Activated T-helper 2 cell treated with anti-CD3 and anti-CD28 coated beads, Interferon-gamma antibody, Interleukin-2, Interleukin-4, amounts not matched to agents 10 μg/mL and 5 μg/mL and 100 μg/mL, durations not matched to agents 14 hours and 24 hours and 36 hours (primary cell): ENCODE measurements around the gene CSF2. TPM values are rescaled to one million over a fixed set of nuclear protein-coding genes. Genes with fewer than 3 reads are reported as not detected.
"Not testable (repeated sequence)": the region's sequence is repeated elsewhere in the genome, so short reads cannot be mapped to it uniquely, and the experiment has no call there.

Experiments
- DNase-seq: peaks from one replicate; pipeline ENCODE4 v3.0.0; 2021; ENCODE audit warnings: low spot score
- H3K27ac Mint-ChIP-seq: one replicate; pipeline ENCODE4 v1.8.0; 2021; ENCODE audit warnings: mixed read lengths
- H3K27me3 Mint-ChIP-seq: one replicate; pipeline ENCODE4 v1.8.0; 2021; ENCODE audit warnings: low read depth, mixed read lengths
- H3K36me3 Mint-ChIP-seq: one replicate; pipeline ENCODE4 v1.8.0; 2021; ENCODE audit warnings: low read depth, mixed read lengths
- H3K4me1 Mint-ChIP-seq: one replicate; pipeline ENCODE4 v1.8.0; 2021; ENCODE audit warnings: low read depth, mixed read lengths
- H3K4me3 Mint-ChIP-seq: one replicate; pipeline ENCODE4 v1.8.0; 2021; ENCODE audit warnings: low read depth, mild to moderate bottlenecking, moderate library complexity, mixed read lengths
- H3K9me3 Mint-ChIP-seq: one replicate; pipeline ENCODE4 v1.8.0; 2021; ENCODE audit warnings: mixed read lengths
- intact Hi-C: fragments of 100-400 bp; cut with micrococcal nuclease; formaldehyde crosslinking; loops from one replicate; pipeline ENCODE4 v1.15.1; 2023
- total RNA-seq: library from RNA; stranded (reverse); gene quantifications from 2 replicates; pipeline ENCODE4 v1.2.3, GENCODE V29; 2022

CSF2 gene
- total RNA-seq, 1 donor from 2014 or later: 764 TPM

DNA sequence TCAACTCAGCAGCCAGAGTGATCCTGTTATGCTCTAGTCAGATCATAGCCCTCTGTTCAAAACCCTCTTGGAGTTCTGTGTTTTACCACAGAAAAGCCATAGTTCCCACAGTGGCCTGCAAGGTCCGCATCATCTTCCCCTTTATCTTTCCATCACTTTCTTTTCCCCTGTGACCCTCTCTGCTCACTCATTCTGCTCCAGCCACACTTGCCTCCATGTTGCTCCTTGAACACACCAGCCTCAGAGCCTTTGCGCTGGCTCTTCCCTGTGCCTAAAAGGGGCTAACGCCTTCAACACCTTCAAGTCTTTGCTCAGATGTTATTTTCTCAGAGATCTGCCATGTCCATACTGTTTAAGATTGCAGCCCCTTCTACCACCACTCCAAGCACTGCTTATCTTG lies 26.3 kb downstream of the CSF2 start:
- peak overlapping the region; percentile 37 for H3K4me3 Mint-ChIP-seq
- peaks cover 20% of the 10 kb centered on the region for H3K36me3 Mint-ChIP-seq
- intact Hi-C loops: loop anchor here (1.0 to 10.0 kb wide), 10 partner anchors 14 to 823 kb away; partner anchors contain the start of gene IRF1
- H3K4me1 Mint-ChIP-seq: peaks cover 92% of the 10 kb centered on the region
- DNase-seq: peak; percentile 9
- H3K9me3 Mint-ChIP-seq: no peaks in the 10 kb centered on the region
- peak overlapping the region; percentile 99 for H3K27ac Mint-ChIP-seq
- no peaks in the 10 kb centered on the region for H3K27me3 Mint-ChIP-seq

DNA sequence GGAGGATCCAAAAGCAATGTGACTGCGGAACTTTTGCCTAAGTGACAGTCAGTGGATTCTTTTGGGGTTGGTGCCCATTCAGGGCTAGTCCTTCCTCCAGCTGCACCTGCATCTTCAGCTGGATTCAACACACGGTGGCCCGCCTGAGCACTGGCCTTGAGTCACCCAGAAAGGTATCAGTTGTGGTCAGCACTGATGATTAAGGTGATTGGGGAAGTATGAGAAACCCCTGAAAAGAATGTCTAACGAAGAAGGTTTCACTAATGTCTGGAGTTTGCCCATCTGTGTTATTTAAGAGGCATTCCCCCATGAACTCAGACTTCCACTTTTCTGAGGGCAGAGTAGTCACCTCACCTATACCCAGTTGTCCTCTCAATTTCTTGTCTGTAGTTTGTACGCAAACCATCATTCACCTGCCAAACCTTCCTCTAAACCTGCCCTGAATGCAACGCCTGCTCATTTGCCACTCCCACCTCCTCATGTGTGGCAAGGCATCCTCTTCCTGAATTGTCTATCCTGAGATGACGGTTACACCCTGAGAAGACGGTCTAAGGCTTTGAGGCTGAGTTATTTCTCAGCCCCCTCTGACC lies 27.2 kb downstream of the CSF2 start:
- no peaks in the 10 kb centered on the region for H3K27me3 Mint-ChIP-seq
- peaks cover 25% of the 10 kb centered on the region for H3K36me3 Mint-ChIP-seq
- H3K27ac Mint-ChIP-seq: peak overlapping the region; percentile 99
- peaks cover 92% of the 10 kb centered on the region for H3K4me1 Mint-ChIP-seq
- DNase-seq: peak; percentile 20
- intact Hi-C loops: loop anchor here (10.0 kb wide), 2 partner anchors 394 to 654 kb away; partner anchors contain the start of gene IRF1
- peak overlapping the region; percentile 59 for H3K4me3 Mint-ChIP-seq
- H3K9me3 Mint-ChIP-seq: peaks cover 3% of the 10 kb centered on the region

DNA sequence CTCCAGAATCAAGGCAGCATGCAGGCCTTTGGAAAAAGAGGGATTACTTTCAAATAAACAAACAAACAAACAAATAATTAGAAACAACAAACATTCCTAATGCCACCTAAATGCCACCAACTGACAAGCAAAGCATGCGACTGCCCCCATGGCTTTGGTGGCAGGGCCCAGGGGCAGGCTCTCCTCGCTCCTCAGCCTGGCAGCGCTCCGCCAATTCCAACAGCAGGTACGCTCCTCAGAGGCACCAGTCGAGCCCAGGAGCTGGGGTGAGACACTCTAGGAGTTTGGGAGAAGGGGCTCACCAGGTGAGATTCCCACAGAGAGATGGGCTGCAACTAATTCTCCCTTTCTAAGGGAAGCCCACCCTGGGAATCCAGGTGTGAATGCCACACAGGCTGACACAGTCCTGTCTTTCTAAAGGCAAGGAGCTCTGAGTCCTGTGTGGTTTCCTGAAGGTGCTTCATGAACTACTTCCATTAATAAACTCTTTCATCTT lies 27.8 kb downstream of the CSF2 start:
- no peaks in the 10 kb centered on the region for H3K27me3 Mint-ChIP-seq
- H3K27ac Mint-ChIP-seq: peak overlapping the region; percentile 99
- H3K4me1 Mint-ChIP-seq: peaks cover 90% of the 10 kb centered on the region
- peak; percentile 6 for DNase-seq
- H3K4me3 Mint-ChIP-seq: peak overlapping the region; percentile 59
- peaks cover 27% of the 10 kb centered on the region for H3K36me3 Mint-ChIP-seq
- H3K9me3 Mint-ChIP-seq: peaks cover 6% of the 10 kb centered on the region
- intact Hi-C loops: loop anchor here (10.0 kb wide), 2 partner anchors 393 to 653 kb away; partner anchors contain the start of gene IRF1

DNA sequence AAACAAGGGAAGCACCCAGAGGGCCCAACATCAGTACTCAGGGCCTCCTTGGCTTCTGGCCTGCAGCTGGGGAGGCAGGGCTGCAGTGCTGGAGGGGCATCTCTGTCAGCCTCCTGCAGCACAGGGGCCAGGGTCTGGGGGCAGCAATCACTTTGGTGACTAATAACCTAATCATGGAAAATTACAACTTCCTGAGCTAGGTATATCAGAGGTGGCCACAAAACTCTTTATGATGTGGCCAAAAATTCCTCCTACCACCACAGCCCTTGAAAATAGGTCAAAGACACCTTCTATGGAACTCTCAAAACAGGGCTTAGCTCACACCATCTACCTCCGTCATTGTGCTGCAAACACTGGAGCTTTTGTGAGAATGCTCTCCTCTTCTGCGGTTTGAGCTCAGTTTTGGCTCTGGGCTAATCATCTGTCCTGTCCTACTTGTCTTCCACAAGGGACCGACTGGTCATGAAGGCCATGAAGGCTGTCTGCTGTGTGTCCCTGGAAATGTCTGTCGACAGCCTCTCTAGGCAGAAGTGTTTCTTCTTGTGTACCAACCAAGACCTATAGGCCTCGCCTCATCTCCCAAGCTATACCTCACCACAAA lies 28.6 kb downstream of the CSF2 start:
- Mint-ChIP-seq H3K9me3 (peaks cover 6% of the 10 kb centered on the region), H3K4me3 (peak overlapping the region; percentile 74), H3K4me1 (peaks cover 82% of the 10 kb centered on the region), H3K27me3 (no peaks in the 10 kb centered on the region), H3K36me3 (peaks cover 23% of the 10 kb centered on the region), H3K27ac (peak overlapping the region; percentile 99)
- intact Hi-C loops: loop anchor here (10.0 kb wide), 2 partner anchors 393 to 653 kb away; partner anchors contain the start of gene IRF1
- DNase-seq: peak; percentile 24

DNA sequence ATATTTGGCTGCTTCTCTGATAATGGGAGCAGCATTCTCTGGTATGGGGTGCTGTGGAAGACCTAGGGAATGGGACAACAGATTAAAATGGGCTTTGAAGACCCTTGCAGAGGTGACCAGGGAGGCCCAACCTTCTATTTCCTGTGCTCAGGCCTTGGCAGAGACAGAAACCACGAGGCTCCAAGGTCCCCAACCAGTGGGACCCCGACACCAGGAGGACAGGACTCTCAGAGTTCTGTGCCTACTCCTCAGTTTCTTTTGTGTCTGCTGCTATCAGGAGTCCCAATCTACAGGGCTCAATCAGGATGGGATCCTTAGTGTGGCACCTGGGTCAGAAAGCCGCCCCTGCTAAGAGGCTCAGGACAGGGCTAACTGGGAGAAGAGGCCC lies 29.3 kb downstream of the CSF2 start:
- Mint-ChIP-seq H3K4me1 (peaks cover 82% of the 10 kb centered on the region), H3K36me3 (peaks cover 28% of the 10 kb centered on the region), H3K27me3 (no peaks in the 10 kb centered on the region), H3K9me3 (peaks cover 11% of the 10 kb centered on the region), H3K4me3 (peak overlapping the region; percentile 74), H3K27ac (peak overlapping the region; percentile 99)
- DNase-seq: no peak
- intact Hi-C loops: loop anchor here (1.0 to 10.0 kb wide), 4 partner anchors 8 to 652 kb away; partner anchors contain the start of gene IRF1

DNA sequence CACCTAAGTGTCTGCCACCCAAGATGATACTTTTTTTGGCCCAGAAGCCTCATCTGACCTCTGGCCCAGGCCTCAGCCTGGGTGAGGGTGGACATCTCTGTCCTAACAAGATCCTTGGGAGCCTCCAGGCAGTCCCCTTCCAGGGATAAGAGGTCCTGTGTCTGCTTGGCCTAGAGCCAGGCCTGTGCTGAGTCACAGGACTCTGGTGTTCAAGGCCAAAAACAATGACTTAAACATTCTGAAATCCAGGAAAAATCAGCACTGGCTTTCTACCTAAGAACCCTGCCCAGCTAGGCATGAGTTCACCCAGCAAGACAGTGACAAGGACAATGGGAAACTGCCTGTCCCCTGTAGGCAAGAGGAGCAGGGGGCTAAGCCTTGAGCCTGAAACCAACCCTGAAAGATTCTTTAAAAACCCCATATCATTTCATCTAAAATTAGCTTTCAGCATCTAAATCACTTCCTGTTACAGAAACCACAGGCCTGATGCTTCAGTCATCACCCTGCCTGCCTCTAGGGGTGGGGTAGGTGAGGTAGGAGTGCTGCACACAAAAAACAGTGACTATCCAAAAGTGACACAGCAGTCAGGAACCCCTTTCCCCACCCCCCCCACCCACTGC lies 29.9 kb downstream of the CSF2 start:
- Mint-ChIP-seq H3K27me3 (no peaks in the 10 kb centered on the region), H3K36me3 (peaks cover 32% of the 10 kb centered on the region), H3K9me3 (peaks cover 14% of the 10 kb centered on the region), H3K4me1 (peaks cover 79% of the 10 kb centered on the region), H3K4me3 (peak overlapping the region; percentile 47), H3K27ac (peak overlapping the region; percentile 99)
- intact Hi-C loops: loop anchor here (1.0 to 10.0 kb wide), 4 partner anchors 8 to 651 kb away; partner anchors contain the start of gene IRF1
- peak; percentile 81 for DNase-seq

DNA sequence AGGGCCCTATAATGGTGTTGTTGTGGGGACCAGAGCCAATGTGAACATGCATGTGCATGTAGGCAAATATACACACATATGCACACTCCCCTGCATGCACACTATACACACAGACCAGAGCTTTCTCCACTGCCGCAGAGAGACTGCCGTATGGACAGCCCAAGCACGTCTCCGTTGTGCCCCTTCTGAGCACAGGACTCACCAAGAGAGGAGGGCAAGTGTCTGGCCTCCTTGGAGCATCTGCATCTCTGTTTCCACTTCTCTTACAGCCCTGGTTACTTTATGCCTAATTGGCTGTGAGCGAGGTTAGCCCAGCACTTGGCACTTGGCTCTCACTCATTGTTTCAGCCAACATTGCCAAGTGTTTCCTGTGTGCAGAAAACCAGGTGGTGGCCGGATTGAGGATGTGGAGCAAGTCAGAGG lies 30.4 kb downstream of the CSF2 start:
- intact Hi-C loops: loop anchor here (1.0 to 10.0 kb wide), 4 partner anchors 7 to 651 kb away; partner anchors contain the start of gene IRF1
- no peak for DNase-seq
- H3K27me3 Mint-ChIP-seq: no peaks in the 10 kb centered on the region
- H3K36me3 Mint-ChIP-seq: peaks cover 35% of the 10 kb centered on the region
- peak overlapping the region; percentile 99 for H3K27ac Mint-ChIP-seq
- peak overlapping the region; percentile 47 for H3K4me3 Mint-ChIP-seq
- H3K9me3 Mint-ChIP-seq: peaks cover 16% of the 10 kb centered on the region
- H3K4me1 Mint-ChIP-seq: peaks cover 80% of the 10 kb centered on the region

DNA sequence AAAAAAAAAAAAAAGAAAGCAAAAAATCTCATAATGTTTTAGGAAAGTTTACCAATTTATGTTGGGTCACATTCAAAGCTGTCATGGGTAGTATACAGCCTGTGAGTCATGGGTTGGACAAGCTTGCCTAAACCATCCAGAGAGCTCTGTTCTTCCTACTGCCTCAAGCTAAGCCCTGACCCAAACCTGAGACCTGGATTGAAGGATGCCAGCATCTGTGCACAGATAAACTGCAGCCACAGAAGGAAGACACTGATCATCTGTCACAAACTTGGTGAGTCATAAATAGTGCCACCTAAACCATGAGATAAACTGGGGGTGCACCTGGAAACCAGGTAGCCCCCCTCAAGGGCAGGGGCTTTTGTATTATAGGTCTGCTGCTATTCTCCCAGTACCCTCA lies 31.0 kb downstream of the CSF2 start:
- Mint-ChIP-seq H3K36me3 (peaks cover 38% of the 10 kb centered on the region), H3K27me3 (no peaks in the 10 kb centered on the region), H3K4me1 (peaks cover 78% of the 10 kb centered on the region), H3K4me3 (peak overlapping the region; percentile 40), H3K27ac (peak overlapping the region; percentile 99), H3K9me3 (peaks cover 16% of the 10 kb centered on the region)
- intact Hi-C loops: loop anchor here (10.0 kb wide), 2 partner anchors 390 to 650 kb away; partner anchors contain the start of gene IRF1
- peak; percentile 9 for DNase-seq

DNA sequence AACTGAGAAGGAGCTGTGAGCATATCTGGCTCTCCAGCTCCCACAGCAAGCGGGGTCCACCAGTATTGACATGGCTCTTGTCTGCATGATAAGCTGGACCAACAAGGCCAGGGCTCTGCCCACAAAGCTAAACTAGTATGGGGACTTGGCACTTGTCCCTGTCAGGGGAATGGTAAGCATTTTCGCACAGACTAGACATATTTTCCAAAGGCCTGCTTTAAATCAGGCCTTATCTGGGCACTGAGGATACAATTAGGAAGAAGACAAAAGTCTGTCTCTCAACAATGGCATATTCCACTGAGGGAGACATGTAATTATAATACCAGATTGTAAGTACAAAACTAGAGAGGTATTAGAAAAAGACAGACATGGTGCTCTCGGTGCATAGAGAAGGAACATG lies 32.1 kb downstream of the CSF2 start:
- DNase-seq: no peak
- Mint-ChIP-seq H3K36me3 (peaks cover 41% of the 10 kb centered on the region), H3K4me1 (peaks cover 77% of the 10 kb centered on the region), H3K27ac (peak overlapping the region; percentile 99), H3K9me3 (peaks cover 16% of the 10 kb centered on the region), H3K27me3 (no peaks in the 10 kb centered on the region), H3K4me3 (peak overlapping the region; percentile 17)
- intact Hi-C loops: loop anchor here (10.0 kb wide), 2 partner anchors 389 to 649 kb away; partner anchors contain the start of gene IRF1

DNA sequence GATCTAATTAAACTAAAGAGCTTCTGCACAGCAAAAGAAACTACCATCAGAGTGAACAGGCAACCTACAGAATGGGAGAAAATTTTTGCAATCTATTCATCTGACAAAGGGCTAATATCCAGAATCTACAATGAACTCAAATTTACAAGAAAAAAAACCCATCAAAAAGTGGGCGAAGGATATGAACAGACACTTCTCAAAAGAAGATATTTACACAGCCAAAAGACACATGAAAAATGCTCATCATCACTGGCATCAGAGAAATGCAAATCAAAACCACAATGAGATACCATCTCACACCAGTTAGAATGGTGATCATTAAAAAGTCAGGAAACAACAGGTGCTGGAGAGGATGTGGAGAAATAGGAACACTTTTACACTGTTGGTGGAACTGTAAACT lies 34.9 kb downstream of the CSF2 start:
- intact Hi-C loops: loop anchor here (10.0 kb wide), 2 partner anchors 386 to 646 kb away; partner anchors contain the start of gene IRF1
- H3K27ac Mint-ChIP-seq: peak overlapping the region; percentile 79
- H3K4me1 Mint-ChIP-seq: peaks cover 73% of the 10 kb centered on the region
- H3K9me3 Mint-ChIP-seq: peaks cover 28% of the 10 kb centered on the region
- H3K36me3 Mint-ChIP-seq: peaks cover 63% of the 10 kb centered on the region
- not testable (repeated sequence) for H3K27me3 Mint-ChIP-seq, DNase-seq
- H3K4me3 Mint-ChIP-seq: peak overlapping the region; percentile 7

DNA sequence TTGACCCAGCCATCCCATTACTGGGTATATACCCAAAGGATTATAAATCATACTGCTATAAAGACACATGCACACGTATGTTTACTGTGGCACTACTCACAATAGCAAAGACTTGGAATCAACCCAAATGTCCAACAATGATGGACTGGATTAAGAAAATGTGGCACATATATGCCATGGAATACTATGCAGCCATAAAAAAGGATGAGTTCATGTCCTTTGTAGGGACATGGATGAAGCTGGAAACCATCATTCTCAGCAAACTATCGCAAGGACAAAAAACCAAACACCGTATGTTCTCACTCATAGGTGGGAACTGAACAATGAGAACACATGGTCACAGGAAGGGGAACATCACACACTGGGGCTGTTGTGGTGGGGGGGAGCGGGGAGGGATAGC lies 35.4 kb downstream of the CSF2 start:
- intact Hi-C loops: loop anchor here (10.0 kb wide), 2 partner anchors 386 to 646 kb away; partner anchors contain the start of gene IRF1
- H3K27ac Mint-ChIP-seq: peak overlapping the region; percentile 79

DNA sequence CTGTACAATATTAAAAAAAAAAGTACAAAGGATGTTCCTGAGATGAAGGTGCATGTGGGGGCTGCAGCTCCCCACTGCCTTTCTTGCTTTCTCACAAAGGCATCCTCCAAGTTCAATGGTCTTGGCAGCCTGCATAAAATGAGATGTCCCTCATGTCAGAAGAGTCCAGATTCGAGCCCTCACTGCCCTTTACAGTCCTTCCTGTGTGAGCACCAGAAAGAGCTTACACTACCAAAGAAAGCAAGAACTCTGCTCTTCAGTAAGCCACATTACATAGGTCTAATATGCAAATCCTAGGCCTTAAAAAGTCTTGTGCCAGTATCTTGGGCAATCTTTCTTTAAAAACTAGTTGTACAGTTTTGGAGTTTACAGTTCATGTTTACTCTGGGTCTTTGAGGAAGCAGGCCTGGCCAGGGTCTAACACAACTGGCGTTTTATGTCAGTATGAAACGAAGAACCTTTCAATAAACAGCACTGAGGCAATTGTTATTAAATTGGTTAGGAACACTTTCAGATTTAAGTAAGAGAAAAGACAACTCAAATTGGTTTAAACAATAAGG lies 36.0 kb downstream of the CSF2 start:
- Mint-ChIP-seq H3K4me3 (peak overlapping the region; percentile 59), H3K9me3 (peaks cover 32% of the 10 kb centered on the region), H3K27ac (peak overlapping the region; percentile 89), H3K27me3 (no peaks in the 10 kb centered on the region), H3K4me1 (peaks cover 72% of the 10 kb centered on the region), H3K36me3 (peaks cover 66% of the 10 kb centered on the region)
- intact Hi-C loops: loop anchor here (10.0 kb wide), 2 partner anchors 385 to 645 kb away; partner anchors contain the start of gene IRF1
- DNase-seq: no peak

More for the DNA sequence above, 35.4 kb downstream of the CSF2 start:
- not testable (repeated sequence) for H3K4me3 Mint-ChIP-seq, DNase-seq, H3K27me3 Mint-ChIP-seq
- H3K9me3 Mint-ChIP-seq: peaks cover 31% of the 10 kb centered on the region
- peaks cover 72% of the 10 kb centered on the region for H3K4me1 Mint-ChIP-seq
- H3K36me3 Mint-ChIP-seq: peaks cover 66% of the 10 kb centered on the region
